DOHH2 (cell line): Measurements from ENCODE around the gene LINS1.

Source experiments
- H3F3A ChIP-seq: fragments of 200-600 bp; sonication (generic), shearing (Covaris generic); 2 replicates; pipeline ENCODE4 v1.6.0; 2016; ENCODE audit warnings: antibody characterized with exemption, mild to moderate bottlenecking; ENCODE audit not compliant: control insufficient read depth, insufficient read depth
- H3K27ac ChIP-seq: fragments of 200-600 bp; sonication (generic); 2 replicates; pipeline ENCODE4 v1.5.1; 2014; ENCODE audit warnings: low read depth, mild to moderate bottlenecking, low read length, moderate library complexity
- H3K27me3 ChIP-seq: fragments of 200-600 bp; sonication (generic); 2 replicates; pipeline ENCODE4 v1.6.1; 2014; ENCODE audit warnings: mild to moderate bottlenecking, low read length, mixed read lengths; ENCODE audit not compliant: control insufficient read depth
- H3K36me3 ChIP-seq: fragments of 200-600 bp; sonication (generic); 2 replicates; pipeline ENCODE4 v1.6.1; 2014; ENCODE audit warnings: mild to moderate bottlenecking, low read length, moderate library complexity, mixed read lengths; ENCODE audit not compliant: control insufficient read depth
- H3K4me1 ChIP-seq: fragments of 200-600 bp; sonication (generic); 2 replicates; pipeline ENCODE4 v1.6.1; 2014; ENCODE audit warnings: mild to moderate bottlenecking, low read length, mixed read lengths; ENCODE audit not compliant: control insufficient read depth
- H3K4me2 ChIP-seq: fragments of 200-600 bp; sonication (generic); 2 replicates; pipeline ENCODE4 v1.6.0; 2014; ENCODE audit warnings: mild to moderate bottlenecking, low read length, moderate library complexity
- H3K4me3 ChIP-seq: fragments of 200-600 bp; sonication (generic); 2 replicates; pipeline ENCODE4 v1.5.1; 2014; ENCODE audit warnings: mild to moderate bottlenecking, low read length, mixed read lengths
- H3K79me2 ChIP-seq: fragments of 200-600 bp; sonication (generic); 2 replicates; pipeline ENCODE4 v1.6.1; 2014; ENCODE audit warnings: mild to moderate bottlenecking, low read length, mixed read lengths; ENCODE audit not compliant: control insufficient read depth
- H3K9me2 ChIP-seq: fragments of 200-600 bp; sonication (generic); replicated peaks from 2 replicates; pipeline ENCODE4 v1.6.1; 2014; ENCODE audit warnings: mild to moderate bottlenecking, low read length, mixed read lengths; ENCODE audit not compliant: control insufficient read depth
- H3K9me3 ChIP-seq: fragments of 200-600 bp; sonication (generic); 2 replicates; pipeline ENCODE4 v1.6.1; 2014; ENCODE audit warnings: antibody characterized with exemption, low read length, mixed read lengths; ENCODE audit not compliant: control insufficient read depth, insufficient read depth
- H4K20me1 ChIP-seq: fragments of 200-600 bp; sonication (generic); 2 replicates; pipeline ENCODE4 v1.6.0; 2014; ENCODE audit warnings: low read depth, mild to moderate bottlenecking, antibody characterized with exemption, low read length, moderate library complexity; ENCODE audit not compliant: control insufficient read depth, insufficient read depth
- EZH2phosphoT487 ChIP-seq: fragments of 200-600 bp; sonication (generic); IDR thresholded peaks from 2 replicates; pipeline ENCODE4 v1.6.1; 2017; ENCODE audit warnings: borderline replicate concordance, mild to moderate bottlenecking, antibody characterized with exemption, low read length, moderate library complexity, mixed read lengths
- TF ChIP-seq, protein P1 (sequence below): fragments of 200-600 bp; sonication (generic); IDR thresholded peaks from one replicate; pipeline ENCODE4 v1.5.1; 2014; ENCODE audit warnings: antibody characterized with exemption, mild to moderate bottlenecking, low read depth, low read length; ENCODE audit not compliant: poor library complexity, severe bottlenecking

Gene LINS1

DNA sequence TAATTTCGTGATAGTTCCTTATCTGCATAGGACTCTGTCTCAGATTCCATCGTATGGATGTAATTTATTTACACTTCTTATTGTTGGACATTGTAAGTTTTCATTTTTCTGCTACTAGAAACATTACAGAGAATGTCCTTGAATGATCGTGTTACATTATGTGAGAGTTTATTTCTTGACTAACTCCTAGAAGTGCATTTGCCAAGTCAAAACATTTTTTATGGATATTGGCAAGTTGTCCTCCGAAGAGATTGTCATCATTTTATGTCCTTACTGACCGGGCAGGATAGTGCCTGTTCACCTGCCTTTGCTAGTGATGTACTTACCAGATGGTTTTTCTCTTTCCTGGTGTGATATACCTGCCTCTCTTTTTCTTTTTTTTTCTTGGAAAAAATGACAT is 13.8 kb upstream of the LINS1 start:
- Histone ChIP-seq H3K9me3 (no peaks in the 10 kb centered on the region), H3K4me2 (no peak overlapping the region), H3F3A (no peaks in the 10 kb centered on the region), H3K79me2 (no peaks in the 10 kb centered on the region), H4K20me1 (no peaks in the 10 kb centered on the region), H3K27me3 (no peaks in the 10 kb centered on the region), H3K27ac (no peak overlapping the region), H3K4me3 (no peak overlapping the region), H3K4me1 (peaks cover 5% of the 10 kb centered on the region; the same call in 1 of the 2 replicates), H3K9me2 (no peaks in the 10 kb centered on the region), H3K36me3 (peaks cover 53% of the 10 kb centered on the region)
- TF ChIP-seq, protein P1, sequence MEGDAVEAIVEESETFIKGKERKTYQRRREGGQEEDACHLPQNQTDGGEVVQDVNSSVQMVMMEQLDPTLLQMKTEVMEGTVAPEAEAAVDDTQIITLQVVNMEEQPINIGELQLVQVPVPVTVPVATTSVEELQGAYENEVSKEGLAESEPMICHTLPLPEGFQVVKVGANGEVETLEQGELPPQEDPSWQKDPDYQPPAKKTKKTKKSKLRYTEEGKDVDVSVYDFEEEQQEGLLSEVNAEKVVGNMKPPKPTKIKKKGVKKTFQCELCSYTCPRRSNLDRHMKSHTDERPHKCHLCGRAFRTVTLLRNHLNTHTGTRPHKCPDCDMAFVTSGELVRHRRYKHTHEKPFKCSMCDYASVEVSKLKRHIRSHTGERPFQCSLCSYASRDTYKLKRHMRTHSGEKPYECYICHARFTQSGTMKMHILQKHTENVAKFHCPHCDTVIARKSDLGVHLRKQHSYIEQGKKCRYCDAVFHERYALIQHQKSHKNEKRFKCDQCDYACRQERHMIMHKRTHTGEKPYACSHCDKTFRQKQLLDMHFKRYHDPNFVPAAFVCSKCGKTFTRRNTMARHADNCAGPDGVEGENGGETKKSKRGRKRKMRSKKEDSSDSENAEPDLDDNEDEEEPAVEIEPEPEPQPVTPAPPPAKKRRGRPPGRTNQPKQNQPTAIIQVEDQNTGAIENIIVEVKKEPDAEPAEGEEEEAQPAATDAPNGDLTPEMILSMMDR = no peak
- TF ChIP-seq EZH2phosphoT487 = no peak

- TF ChIP-seq, protein P1 = no peak
- TF ChIP-seq EZH2phosphoT487 = no peak
- peaks cover 51% of the 10 kb centered on the region for H3K36me3 ChIP-seq
- no peak overlapping the region for H3K4me3 ChIP-seq
- H3K27me3 ChIP-seq = no peaks in the 10 kb centered on the region
- H3K4me2 ChIP-seq = no peak overlapping the region
- H3K27ac ChIP-seq = no peak overlapping the region
- H3K9me2 ChIP-seq = no peaks in the 10 kb centered on the region
- H3K9me3 ChIP-seq = no peaks in the 10 kb centered on the region
- H4K20me1 ChIP-seq = no peaks in the 10 kb centered on the region
- H3K4me1 ChIP-seq = peaks cover 5% of the 10 kb centered on the region; the same call in 1 of the 2 replicates
- no peaks in the 10 kb centered on the region for H3K79me2 ChIP-seq
- H3F3A ChIP-seq = no peaks in the 10 kb centered on the region
Measured at GRCh38 chr15:100614918-100615317, 12.9 kb upstream of the LINS1 start.

GRCh38 chr15:100614336-100614735 is 12.4 kb upstream of the LINS1 start:
- Histone ChIP-seq H3K4me2 (no peak overlapping the region), H3K4me3 (no peak overlapping the region), H3K79me2 (no peaks in the 10 kb centered on the region), H3K9me2 (no peaks in the 10 kb centered on the region), H4K20me1 (no peaks in the 10 kb centered on the region), H3K27ac (no peak overlapping the region), H3K4me1 (no peaks in the 10 kb centered on the region), H3K27me3 (no peaks in the 10 kb centered on the region), H3K36me3 (peaks cover 50% of the 10 kb centered on the region), H3K9me3 (no peaks in the 10 kb centered on the region), H3F3A (no peaks in the 10 kb centered on the region)
- no peak for TF ChIP-seq EZH2phosphoT487
- TF ChIP-seq, protein P1 = no peak
